GM18873 (cell line): ENCODE measurements around the gene STARD5.

Source experiments
- ATAC-seq: cut with Tn5 transposase; IDR thresholded peaks from one replicate; pipeline ENCODE4 v1.9.1; 2021; ENCODE audit warnings: mild to moderate bottlenecking, moderate library complexity, moderate number of reproducible peaks; ENCODE audit not compliant: unreplicated experiment, low FRiP score

STARD5 gene

GRCh38 chr15:81278306-81279029 lies 45.5 kb downstream of the STARD5 start:
- no peak for ATAC-seq

DNA sequence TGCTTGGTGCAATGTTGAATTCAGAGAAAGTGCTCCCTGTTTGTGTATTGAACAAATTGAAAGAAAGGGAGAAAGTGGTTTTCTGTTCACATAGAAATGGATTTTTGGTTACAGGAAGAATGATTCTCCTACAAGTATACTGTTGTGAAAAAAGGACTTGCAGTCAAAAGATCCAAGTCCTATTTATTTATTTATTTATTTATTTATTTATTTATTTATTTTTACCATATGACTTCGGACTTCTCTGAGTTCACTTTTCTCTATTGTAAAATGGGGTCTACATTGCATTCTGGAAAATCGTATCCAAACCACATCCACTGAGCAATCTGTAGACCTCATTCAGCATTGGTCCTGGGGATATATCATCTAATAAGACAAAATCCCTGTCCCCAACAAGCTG lies 46.1 kb downstream of the STARD5 start:
- no peak for ATAC-seq

DNA sequence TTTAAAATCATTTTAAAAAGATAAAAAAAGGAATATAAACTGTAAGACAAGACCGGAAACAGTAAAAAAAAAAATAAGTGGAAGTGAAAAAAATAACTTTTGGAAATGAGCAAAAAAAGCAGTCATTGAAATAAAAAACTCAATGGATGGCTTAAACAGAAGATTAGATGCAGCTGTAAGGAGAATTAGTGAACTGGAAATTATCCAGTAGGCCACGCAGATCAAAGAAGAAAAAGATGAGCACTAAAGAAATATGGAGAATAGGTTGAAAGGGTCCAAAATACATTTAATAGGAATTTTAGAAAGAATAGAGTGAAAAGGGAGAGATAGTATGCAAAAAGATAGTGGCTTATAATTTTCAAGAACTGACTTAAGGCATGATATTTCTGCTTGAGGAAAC lies 47.0 kb downstream of the STARD5 start:
- ATAC-seq: no peak

DNA sequence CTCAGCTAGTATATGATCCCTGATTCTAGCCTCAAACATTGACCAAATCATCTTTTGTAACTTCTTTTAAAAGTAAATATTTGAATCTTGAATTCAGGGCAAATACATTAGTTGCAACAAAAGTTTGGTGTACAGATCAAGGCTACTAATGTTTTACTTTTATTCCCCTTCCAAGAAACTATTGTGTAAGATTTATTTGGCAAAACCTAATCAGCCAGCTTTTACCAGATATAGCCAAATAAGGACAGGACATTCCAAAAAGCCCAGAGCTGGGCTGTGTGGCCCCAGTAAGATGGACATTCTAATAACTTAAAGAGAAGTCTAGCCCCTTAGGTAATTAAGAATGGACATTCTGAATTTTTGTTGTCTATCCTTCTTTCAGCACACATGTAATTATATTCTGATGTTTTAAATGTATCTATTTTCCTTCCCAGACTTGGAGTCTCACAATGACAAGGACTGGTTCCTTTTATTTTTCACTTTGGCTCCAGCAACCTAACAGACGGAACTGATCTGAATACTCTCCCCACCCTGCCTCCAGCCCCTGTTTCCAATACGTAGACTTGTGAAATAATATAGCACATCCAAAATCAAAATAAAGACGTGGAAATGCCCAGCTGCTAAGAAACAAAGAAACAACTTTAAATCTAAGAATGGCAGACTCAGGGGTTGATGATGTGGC lies 48.1 kb downstream of the STARD5 start:
- no peak for ATAC-seq

DNA sequence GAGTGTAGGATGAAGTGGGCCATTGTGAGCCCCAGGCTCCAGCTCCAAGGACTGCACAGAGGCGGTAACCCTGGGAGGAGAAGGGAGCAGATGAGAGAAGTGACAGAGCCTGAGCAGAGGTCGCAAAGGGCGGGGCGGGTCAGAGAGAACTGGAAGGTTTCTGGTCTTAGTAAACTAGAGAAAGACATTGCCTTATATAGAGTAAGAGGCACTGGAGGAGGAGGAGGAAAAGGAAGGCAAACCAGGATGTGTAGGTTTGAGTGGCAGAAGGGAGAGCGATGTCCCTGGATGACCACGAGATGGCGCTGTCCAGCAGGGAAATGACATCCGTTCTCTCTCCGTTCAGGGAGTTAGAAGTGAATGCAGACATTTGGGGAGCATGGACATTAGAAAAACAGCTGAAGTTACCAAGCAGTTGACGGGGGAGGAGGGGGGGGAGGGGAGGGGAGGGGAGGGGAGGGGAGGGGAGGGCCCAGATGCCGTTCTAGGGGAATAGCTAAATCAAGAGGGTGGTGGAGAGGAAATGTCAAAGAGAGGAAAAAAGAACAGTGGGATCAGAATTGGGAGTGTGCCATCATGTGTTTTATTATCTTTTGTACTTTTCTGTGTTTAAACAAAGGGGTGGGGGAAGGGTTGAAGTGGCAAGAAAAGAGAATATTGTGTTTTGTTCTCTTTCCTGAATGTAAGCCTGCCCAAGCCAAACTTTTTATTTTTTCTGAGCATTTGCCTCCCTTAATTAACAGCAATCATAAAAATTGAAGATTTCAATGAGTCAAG lies 48.8 kb downstream of the STARD5 start:
- no peak for ATAC-seq

- ATAC-seq: no peak
These were observed 49.7 kb downstream of the STARD5 start for GRCh38 chr15:81274255-81274654.

DNA sequence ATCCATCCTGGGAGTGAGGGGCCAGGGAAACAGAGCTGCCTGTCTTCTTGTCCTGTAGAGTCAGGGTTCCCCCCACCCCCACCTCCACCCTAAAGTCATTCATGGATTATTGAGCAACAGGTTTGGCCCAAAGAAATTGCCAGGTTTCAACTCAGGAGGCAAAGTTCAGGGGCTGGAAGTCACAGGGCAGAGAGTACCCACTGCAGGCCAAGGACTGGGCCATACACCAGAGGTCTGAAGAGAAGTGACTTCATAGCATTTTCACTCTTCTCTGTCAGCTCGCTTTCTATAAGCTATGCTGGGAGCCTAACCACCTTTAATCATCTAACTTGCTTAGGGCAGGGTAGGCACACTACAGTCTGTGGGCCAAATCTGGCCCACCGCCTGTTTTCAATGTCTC lies 50.1 kb downstream of the STARD5 start:
- ATAC-seq: no peak

DNA sequence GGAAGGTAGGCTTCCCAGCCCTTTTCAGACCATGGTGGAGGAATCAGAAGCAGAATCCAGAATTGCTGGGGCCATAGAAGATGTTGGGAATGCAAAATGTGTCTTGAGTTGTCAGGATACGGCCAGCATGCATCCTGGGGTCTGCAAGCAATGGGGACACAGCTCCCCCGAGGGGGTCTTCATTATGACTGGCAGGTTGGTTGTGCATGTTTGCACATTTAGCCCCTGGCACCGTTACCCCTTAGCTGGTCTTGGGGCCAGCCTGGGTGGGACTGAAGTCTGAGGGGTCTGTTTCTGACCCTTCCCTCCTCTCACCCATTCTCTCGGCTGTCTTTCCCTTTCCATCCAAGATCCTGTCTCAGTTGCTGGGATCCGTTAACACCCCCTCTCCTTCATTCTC lies 50.7 kb downstream of the STARD5 start:
- ATAC-seq: no peak

- no peak for ATAC-seq
These were observed 51.9 kb downstream of the STARD5 start for GRCh38 chr15:81271761-81272644.

- ATAC-seq: no peak
These were observed 53.0 kb downstream of the STARD5 start for GRCh38 chr15:81270781-81271491.

GRCh38 chr15:81270188-81270587 lies 53.8 kb downstream of the STARD5 start:
- ATAC-seq: no peak

DNA sequence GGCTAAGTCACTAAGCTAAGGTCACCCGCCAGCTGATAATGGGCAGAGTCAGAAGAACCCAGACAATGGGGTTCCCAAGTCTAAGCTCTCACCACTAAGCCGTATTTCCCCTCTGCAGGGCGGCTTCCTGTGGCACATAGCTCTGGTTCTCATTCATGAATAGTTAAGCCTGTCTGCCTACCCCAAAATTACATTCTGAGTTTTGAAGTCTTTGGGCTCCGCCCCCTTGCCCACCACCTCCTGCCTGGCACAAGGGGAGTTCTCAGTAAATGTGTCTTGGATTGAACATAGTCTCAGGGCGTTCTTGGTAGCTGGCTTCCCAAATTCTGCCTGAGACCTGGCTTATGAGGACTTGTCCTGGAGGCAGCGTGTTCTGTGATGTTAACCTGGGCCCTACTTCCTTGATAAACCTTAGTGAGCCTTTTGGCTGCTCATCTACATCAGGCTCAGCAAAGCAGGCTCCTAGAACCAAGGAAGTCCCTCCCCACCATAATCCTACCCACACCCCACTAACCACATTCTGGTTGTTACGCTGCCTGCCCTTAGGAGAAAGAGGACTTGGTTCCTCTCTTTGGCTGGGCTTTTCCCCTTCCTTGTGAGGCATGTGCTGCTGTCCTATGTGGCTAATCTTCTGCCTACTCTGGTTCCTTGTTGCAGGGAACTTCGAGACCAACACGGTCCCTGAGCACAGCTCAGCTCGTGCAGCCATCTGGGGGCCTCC lies 54.9 kb downstream of the STARD5 start:
- no peak for ATAC-seq

DNA sequence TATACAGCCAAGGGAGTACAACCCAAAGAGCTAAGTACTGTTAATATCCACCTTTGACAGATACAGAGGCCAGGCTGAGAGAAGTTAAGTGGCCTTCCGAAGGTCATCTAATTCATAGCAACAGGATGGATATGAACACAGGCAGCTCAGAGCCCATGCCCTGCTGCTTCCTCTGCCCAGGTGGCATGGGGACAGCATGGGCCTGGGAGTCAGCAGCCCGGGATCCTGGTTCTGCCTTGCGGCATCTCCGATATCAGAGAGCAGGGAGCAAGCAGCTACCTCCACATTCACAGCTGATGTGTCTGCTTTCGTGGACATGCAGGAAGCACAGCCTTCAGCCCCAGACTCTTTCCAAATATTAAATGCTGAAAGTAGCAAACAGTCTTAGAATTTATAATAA lies 55.6 kb downstream of the STARD5 start:
- no peak for ATAC-seq

GRCh38 chr15:81265944-81266775 lies 57.8 kb downstream of the STARD5 start:
- ATAC-seq: no peak

- no peak for ATAC-seq
These were observed 58.5 kb downstream of the STARD5 start for GRCh38 chr15:81265256-81265943.

GRCh38 chr15:81264072-81264857 lies 59.7 kb downstream of the STARD5 start:
- ATAC-seq: no peak

GRCh38 chr15:81263477-81263876 lies 60.5 kb downstream of the STARD5 start:
- ATAC-seq: no peak
